T-helper 1 cell treated with Interleukin-12 subunit alpha and Interleukin-12 subunit beta and Interleukin-4 antibody, amounts not matched to agents 30 μg/mL and 1 μg/mL, for 36 hours (primary cell): ENCODE results near the gene EDIL3.

Experiments
- H3K27ac Mint-ChIP-seq: one replicate; pipeline ENCODE4 v1.8.0; 2021; ENCODE audit warnings: mild to moderate bottlenecking, mixed read lengths
- H3K27me3 Mint-ChIP-seq: one replicate; pipeline ENCODE4 v1.8.0; 2021; ENCODE audit warnings: low read depth, mixed read lengths
- H3K36me3 Mint-ChIP-seq: one replicate; pipeline ENCODE4 v1.8.0; 2021; ENCODE audit warnings: low read depth, mixed read lengths
- H3K4me1 Mint-ChIP-seq: one replicate; pipeline ENCODE4 v1.8.0; 2021; ENCODE audit warnings: low read depth, mixed read lengths
- H3K4me3 Mint-ChIP-seq: one replicate; pipeline ENCODE4 v1.8.0; 2021; ENCODE audit warnings: mild to moderate bottlenecking, moderate library complexity, mixed read lengths
- H3K9me3 Mint-ChIP-seq: one replicate; pipeline ENCODE4 v1.8.0; 2021; ENCODE audit warnings: mixed read lengths

Gene EDIL3

DNA sequence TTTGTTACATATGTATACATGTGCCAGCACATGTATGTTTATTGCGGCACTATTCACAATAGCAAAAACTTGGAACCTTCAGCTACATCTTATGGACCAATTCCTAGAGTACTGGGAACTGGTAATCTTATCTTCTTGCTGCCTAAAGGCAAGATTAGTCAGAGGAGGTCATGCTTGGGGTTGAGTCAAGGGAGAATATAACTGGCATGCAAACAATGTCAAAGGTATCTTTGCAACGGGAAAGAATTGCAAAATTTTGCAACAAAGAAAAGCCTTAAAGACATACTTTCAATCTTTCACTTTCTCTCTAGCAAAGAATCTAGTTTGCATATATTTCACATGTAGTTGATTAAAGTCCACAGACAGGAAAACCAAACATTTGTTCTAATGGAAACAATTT, 145.2 kb downstream of the EDIL3 start:
- Mint-ChIP-seq H3K27ac (no peak overlapping the region), H3K27me3 (no peaks in the 10 kb centered on the region), H3K4me3 (no peak overlapping the region)

DNA sequence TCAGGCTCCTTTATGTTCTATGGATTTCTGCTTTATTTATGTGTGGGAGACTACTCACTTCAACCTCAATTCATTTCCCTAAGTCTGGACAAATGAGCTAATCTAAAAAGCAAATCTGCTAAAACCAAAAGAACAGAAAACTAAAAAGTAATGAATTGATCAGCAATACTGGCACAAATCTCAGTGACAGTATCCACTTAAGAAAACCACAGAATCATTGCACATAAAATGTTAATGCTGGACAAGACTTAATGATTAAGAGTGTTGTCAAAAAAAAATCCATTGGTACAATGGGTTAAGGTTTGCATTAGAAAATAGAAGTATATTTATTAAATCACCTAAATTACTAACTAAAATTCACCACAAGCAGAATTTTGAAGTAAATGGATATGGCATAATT, 147.6 kb downstream of the EDIL3 start:
- Mint-ChIP-seq H3K4me1 (no peaks in the 10 kb centered on the region), H3K9me3 (no peaks in the 10 kb centered on the region), H3K4me3 (no peak overlapping the region), H3K27ac (no peak overlapping the region), H3K27me3 (no peaks in the 10 kb centered on the region), H3K36me3 (no peaks in the 10 kb centered on the region)

More for the DNA sequence above, 145.2 kb downstream of the EDIL3 start:
- no peaks in the 10 kb centered on the region for H3K9me3 Mint-ChIP-seq
- H3K4me1 Mint-ChIP-seq: no peaks in the 10 kb centered on the region
- H3K36me3 Mint-ChIP-seq: no peaks in the 10 kb centered on the region

DNA sequence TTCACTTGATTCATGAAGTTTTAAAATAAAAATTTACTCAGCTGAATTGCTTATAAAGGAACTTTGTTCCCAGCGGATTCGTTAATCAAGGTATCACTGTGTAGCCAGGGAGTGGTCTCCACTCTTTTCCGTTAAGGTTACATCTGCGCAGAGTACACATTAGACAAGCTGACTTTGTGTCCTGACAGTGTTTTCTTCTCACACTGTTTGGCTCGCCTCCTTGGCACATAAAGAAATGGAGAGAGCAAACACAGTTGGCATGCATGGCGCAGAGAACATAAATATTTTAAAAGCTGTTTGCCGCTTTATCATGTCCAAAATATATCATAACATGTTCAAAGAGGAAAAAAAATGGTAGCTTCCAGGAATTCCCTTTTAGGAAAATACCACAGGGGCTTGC, 153.2 kb downstream of the EDIL3 start:
- no peaks in the 10 kb centered on the region for H3K36me3 Mint-ChIP-seq
- H3K4me3 Mint-ChIP-seq: no peak overlapping the region
- no peaks in the 10 kb centered on the region for H3K4me1 Mint-ChIP-seq
- H3K9me3 Mint-ChIP-seq: no peaks in the 10 kb centered on the region
- no peak overlapping the region for H3K27ac Mint-ChIP-seq
- no peaks in the 10 kb centered on the region for H3K27me3 Mint-ChIP-seq

DNA sequence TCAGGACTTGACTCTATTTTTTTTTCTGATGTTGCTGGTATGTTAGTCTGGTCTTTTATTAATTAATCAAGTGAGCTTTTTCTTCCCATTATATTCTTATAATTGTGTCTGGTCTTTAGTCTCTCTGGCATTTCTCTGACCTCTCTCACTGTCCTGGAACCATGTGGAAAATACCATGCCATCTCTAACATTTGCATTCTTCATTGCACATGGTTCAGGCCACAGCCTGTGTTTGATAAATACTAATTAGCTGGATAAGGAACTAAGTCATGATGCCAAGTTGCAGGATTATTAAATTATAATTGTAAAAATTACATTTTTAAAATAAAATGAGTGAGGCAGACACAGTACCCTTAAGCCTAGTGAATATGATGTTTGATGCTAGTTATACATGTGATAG, 155.6 kb downstream of the EDIL3 start:
- H3K27me3 Mint-ChIP-seq: no peaks in the 10 kb centered on the region
- no peaks in the 10 kb centered on the region for H3K36me3 Mint-ChIP-seq
- H3K4me1 Mint-ChIP-seq: no peaks in the 10 kb centered on the region
- no peak overlapping the region for H3K27ac Mint-ChIP-seq
- H3K9me3 Mint-ChIP-seq: no peaks in the 10 kb centered on the region
- no peak overlapping the region for H3K4me3 Mint-ChIP-seq

DNA sequence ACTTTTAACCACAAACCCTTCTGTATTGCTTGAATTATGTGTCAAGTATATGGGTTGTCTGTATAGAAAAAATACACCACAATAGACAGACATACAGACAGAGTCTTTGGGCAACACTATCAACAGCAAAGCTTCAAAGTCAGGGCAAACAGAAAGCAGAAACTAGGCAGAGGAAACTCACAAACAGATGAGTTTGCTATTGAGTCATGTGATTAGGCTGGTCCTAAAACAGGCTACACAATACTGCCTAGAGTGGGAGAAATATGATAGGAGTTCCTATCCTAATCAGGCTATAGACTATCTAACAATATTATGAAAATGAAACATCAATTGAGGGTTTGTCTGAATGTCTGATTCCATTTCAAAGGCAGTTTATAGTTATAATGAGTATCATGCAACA, 156.4 kb downstream of the EDIL3 start:
- H3K27ac Mint-ChIP-seq: no peak overlapping the region
- no peaks in the 10 kb centered on the region for H3K36me3 Mint-ChIP-seq
- H3K4me3 Mint-ChIP-seq: no peak overlapping the region
- H3K27me3 Mint-ChIP-seq: no peaks in the 10 kb centered on the region
- no peaks in the 10 kb centered on the region for H3K9me3 Mint-ChIP-seq
- no peaks in the 10 kb centered on the region for H3K4me1 Mint-ChIP-seq

DNA sequence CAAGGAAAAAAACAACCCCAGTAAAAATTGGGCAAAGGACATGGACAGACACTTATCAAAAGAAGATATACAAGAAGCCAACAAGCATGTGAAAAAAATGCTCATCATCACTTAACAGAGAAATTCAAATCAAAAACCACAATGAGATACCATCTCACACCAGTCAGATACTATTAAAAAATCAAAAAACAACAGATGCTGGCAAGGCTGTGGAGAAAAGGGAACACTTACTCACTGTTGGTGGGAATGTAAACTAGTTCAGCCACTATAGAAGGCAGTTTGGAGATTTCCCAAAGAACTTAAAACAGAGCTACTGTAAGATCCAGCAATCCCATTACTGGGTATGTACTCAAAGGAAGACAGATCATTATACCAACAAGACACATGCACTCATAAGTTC, 157.4 kb downstream of the EDIL3 start:
- Mint-ChIP-seq H3K9me3 (no peaks in the 10 kb centered on the region), H3K36me3 (no peaks in the 10 kb centered on the region), H3K27ac (no peak overlapping the region), H3K4me1 (no peaks in the 10 kb centered on the region), H3K4me3 (no peak overlapping the region), H3K27me3 (no peaks in the 10 kb centered on the region)

DNA sequence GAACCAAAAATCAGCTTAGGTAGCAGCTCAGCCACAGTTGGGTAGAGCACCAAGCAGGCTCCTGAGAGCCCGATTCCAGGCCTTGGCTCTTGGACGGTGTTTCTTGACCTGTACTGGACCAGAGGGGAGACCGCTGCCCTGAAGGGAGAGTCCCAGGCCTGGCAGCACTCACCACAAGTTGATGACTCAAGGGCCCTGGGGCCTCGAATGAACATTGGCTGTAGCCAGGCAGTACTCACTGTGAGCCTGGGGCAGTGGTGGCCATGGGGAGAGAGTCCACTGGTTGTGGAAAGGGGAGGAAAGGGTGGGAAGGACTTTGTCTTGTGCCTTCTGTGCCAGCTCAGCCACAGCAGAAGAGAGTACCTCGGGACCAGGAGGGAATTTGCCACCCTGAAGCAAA, 166.1 kb downstream of the EDIL3 start:
- Mint-ChIP-seq H3K4me3 (no peak overlapping the region), H3K4me1 (no peaks in the 10 kb centered on the region), H3K36me3 (no peaks in the 10 kb centered on the region), H3K27me3 (no peaks in the 10 kb centered on the region), H3K27ac (no peak overlapping the region), H3K9me3 (no peaks in the 10 kb centered on the region)

DNA sequence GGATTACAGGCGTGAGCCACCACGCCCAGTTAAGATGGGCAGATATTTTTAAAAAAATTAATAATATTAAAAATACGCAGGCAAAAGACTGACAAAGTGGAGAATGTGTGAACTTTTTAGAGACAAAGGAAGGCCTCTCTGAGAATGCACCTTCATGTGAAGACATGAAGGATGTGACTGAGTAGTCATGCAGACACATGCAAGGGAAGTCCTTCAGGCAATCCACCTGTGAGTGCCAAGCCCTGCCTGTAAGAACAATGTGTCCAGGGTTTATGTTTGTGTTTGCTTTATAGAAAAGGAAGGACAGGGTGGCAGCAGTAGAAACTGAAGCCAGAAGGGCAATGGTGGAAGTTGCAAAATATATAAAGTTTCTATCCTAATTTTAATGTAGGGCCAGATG, 169.2 kb downstream of the EDIL3 start:
- Mint-ChIP-seq H3K4me1 (no peaks in the 10 kb centered on the region), H3K4me3 (no peak overlapping the region), H3K36me3 (no peaks in the 10 kb centered on the region), H3K9me3 (no peaks in the 10 kb centered on the region), H3K27ac (no peak overlapping the region), H3K27me3 (no peaks in the 10 kb centered on the region)

DNA sequence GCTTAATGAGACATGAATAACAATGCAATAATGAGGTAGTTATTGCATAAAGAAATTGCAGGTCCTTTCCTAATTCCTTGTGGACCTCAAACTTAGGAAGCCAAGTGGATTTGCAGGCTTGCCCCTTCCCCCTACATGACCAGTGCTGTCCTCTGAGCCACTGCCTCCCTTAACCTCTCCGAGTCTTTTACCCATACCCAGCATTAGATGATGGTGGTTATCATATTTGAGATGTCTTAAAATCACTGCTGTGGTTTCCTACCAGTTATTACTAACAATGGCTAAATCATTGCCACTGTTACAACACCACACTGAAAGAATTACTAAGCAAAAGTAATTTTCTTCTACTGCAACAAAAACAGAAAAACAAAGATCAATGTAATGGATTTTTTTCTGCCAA, 170.8 kb downstream of the EDIL3 start:
- no peak overlapping the region for H3K4me3 Mint-ChIP-seq
- H3K27ac Mint-ChIP-seq: no peak overlapping the region
- no peaks in the 10 kb centered on the region for H3K27me3 Mint-ChIP-seq
- H3K9me3 Mint-ChIP-seq: no peaks in the 10 kb centered on the region
- no peaks in the 10 kb centered on the region for H3K4me1 Mint-ChIP-seq
- no peaks in the 10 kb centered on the region for H3K36me3 Mint-ChIP-seq

DNA sequence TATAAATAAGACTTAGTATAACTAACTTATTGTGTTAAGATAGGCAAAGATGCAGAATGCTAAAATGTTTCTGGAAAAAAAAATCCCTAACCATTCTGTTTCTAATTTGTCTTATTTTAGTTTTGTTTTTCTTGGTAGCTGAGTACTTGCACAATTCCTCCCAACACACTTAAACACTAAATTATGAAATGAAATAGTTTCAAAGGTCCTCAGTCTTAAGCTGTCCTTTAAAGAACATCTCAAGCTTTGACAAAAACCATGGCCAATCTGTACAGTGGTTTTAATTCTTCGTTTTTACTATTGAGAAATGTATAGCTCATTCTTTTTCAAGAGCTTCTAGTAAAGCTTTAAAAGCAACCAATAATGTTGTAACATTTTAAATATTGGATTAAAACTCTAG, 171.5 kb downstream of the EDIL3 start:
- Mint-ChIP-seq H3K27ac (no peak overlapping the region), H3K4me1 (no peaks in the 10 kb centered on the region), H3K4me3 (no peak overlapping the region), H3K36me3 (no peaks in the 10 kb centered on the region), H3K9me3 (no peaks in the 10 kb centered on the region), H3K27me3 (no peaks in the 10 kb centered on the region)

DNA sequence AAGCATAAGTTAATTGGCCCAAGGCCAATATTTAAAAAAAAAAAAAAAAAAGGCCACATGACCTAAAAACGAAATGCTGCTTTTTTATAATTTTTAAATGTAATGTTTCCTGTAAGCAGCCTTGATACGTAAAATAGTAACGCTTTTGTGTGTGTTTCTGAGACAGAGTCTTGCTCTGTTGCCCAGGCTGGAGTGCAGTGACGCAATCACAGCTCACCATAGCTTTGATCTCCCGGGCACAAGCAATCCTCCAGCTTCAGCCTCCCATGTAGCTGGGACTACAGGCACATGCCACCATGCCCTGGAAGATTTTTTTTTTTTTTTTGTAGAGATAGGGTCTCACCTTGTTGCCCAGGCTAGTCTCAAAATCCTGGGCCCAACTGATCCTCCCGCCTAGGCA, 179.9 kb downstream of the EDIL3 start:
- Mint-ChIP-seq H3K27me3 (no peaks in the 10 kb centered on the region), H3K4me1 (no peaks in the 10 kb centered on the region), H3K27ac (no peak overlapping the region), H3K9me3 (no peaks in the 10 kb centered on the region), H3K4me3 (no peak overlapping the region), H3K36me3 (no peaks in the 10 kb centered on the region)

DNA sequence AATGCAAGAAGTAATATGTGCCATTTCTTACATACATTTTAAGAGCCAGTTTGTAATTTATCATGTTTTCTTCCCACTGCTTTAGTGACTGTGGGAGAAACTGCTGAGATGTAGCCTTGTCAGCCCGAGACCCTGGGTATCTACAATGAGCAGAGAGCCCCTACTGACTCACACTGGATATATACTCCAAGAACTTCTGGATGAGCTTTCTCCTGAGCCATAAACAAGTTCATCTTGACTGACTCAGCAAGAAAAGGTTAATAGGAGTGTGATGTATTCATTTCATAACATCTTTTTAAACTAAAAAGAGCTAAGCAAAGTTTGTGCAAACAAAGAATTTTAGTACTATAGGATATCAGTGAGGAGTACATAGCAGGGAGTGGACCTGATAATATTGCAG, 182.5 kb downstream of the EDIL3 start:
- Mint-ChIP-seq H3K4me3 (no peak overlapping the region), H3K27ac (no peak overlapping the region)

DNA sequence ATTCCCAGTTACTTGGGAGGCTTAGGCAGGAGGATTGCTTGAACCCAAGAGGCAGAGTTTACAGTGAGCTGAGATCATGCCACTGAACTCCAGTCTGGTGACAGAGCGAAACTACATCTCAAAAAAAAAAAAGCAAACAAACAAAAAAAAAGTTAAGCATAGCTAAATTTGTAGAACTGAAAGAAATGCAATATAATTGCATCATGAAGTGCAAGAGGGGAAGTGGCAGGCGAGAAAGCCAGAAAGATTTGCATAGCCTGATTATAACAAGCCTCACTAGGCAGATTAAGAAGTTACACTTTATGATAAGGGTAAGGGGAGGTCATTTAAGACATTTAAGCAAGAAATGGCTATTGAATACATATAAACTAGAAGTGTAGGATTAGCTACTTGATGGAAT, 187.1 kb downstream of the EDIL3 start:
- H3K27me3 Mint-ChIP-seq: no peaks in the 10 kb centered on the region
- no peak overlapping the region for H3K4me3 Mint-ChIP-seq
- H3K4me1 Mint-ChIP-seq: no peaks in the 10 kb centered on the region
- no peaks in the 10 kb centered on the region for H3K9me3 Mint-ChIP-seq
- no peaks in the 10 kb centered on the region for H3K36me3 Mint-ChIP-seq
- H3K27ac Mint-ChIP-seq: no peak overlapping the region

More for the DNA sequence above, 182.5 kb downstream of the EDIL3 start:
- Mint-ChIP-seq H3K36me3 (no peaks in the 10 kb centered on the region), H3K27me3 (no peaks in the 10 kb centered on the region), H3K4me1 (no peaks in the 10 kb centered on the region), H3K9me3 (no peaks in the 10 kb centered on the region)

DNA sequence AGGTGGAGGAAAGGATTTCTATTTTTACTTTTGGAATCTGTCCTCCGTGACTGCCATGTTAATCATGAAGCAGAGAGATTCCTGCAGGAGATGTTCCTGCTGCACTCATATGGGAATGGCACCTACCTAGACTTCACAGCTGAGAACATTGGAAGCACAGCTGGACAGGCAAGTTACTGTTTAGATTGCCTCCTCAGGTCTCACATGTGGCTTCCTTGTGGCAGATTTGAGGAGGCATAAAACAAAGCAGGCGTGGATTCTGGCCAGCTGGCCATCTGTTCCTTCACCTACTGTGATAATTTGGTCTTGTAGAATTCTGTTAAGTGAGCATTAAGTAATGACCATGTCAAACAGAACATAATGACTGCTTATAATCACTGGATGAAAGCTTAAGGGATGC, 193.4 kb downstream of the EDIL3 start:
- H3K4me1 Mint-ChIP-seq: no peaks in the 10 kb centered on the region
- no peaks in the 10 kb centered on the region for H3K9me3 Mint-ChIP-seq
- no peaks in the 10 kb centered on the region for H3K27me3 Mint-ChIP-seq
- H3K27ac Mint-ChIP-seq: no peak overlapping the region
- H3K36me3 Mint-ChIP-seq: no peaks in the 10 kb centered on the region
- no peak overlapping the region for H3K4me3 Mint-ChIP-seq

DNA sequence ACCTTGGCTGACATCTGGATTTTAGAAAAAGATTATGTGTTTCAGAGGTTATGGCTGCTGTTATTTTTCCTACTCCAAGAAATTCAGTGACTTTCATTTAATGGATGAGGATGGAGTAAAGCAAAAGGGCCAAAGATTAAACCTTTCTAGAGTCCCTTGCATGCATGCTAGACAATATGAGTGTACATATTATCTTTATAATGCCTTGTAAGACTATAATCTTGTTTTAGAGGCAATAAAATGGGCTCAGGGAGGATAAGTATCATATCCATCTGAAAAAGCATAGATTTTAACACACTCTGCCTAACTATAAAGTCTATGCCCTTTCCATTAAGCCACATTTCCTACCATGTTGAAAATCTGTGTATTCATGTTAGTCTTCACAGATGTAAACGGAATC, 199.8 kb downstream of the EDIL3 start:
- Mint-ChIP-seq H3K4me3 (no peak overlapping the region), H3K4me1 (no peaks in the 10 kb centered on the region)

DNA sequence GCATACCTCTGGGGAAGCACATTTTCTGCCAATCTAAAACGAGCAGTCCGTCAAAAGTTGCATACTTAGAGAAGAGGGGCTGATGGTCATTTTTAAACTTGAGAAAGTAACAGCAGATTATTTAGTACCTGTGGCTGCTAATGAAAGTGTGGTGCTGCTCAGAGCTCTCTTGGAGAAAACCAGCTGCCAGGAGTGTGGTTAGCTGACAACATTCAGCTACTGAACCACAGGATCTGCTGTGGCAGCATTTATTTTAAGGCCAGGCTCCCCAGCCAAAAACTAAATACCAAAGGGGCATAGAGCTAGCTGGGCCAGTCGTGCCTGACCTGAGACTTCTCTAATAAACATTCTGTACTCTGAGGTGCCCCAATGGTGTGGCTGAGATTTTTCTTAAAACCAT, 203.6 kb downstream of the EDIL3 start:
- Mint-ChIP-seq H3K27ac (no peak overlapping the region), H3K4me3 (no peak overlapping the region), H3K9me3 (no peaks in the 10 kb centered on the region), H3K36me3 (no peaks in the 10 kb centered on the region), H3K4me1 (no peaks in the 10 kb centered on the region), H3K27me3 (no peaks in the 10 kb centered on the region)

More for the DNA sequence above, 199.8 kb downstream of the EDIL3 start:
- Mint-ChIP-seq H3K9me3 (no peaks in the 10 kb centered on the region), H3K27ac (no peak overlapping the region), H3K27me3 (no peaks in the 10 kb centered on the region), H3K36me3 (no peaks in the 10 kb centered on the region)
